G401.6 (cell line): ENCODE results near the gene SLC7A8.

Experiments used
- FAIRE-seq: peaks from 2 replicates; lab custom pipeline; 2012; peaks lifted over from hg19 to GRCh38; lab: Jason Lieb, UNC

The SLC7A8 gene

DNA sequence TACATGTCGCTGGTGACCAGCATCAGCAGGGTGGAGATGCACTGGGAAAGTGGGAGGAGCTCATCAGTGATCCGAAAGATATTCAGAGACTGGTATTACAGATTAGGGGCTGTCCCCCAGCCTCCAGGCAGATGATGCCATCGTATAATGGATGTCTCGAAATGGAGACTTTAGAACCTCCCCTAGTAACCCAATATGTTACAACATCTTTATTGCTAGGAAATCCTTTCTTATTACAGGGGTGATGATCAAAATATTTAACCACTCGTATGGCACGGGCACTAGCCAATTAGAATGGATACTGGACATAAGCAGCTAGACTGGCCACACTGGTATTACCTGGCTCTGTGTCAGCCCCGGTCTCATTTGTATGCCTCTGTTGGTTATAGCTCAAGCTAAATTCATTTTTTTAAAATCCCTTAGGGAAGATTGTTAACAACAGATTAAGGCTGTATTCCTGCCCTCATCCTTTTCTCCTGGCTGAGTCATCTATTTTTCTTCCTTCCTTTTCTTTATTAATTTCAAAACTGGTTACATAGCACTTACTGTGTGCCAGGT, 53.6 kb downstream of the SLC7A8 start:
- no peak for FAIRE-seq

- no peak for FAIRE-seq
Measured at GRCh38 chr14:23128969-23129758, 54.3 kb downstream of the SLC7A8 start.

- FAIRE-seq = no peak
Measured at GRCh38 chr14:23127861-23128260, 55.6 kb downstream of the SLC7A8 start.

DNA sequence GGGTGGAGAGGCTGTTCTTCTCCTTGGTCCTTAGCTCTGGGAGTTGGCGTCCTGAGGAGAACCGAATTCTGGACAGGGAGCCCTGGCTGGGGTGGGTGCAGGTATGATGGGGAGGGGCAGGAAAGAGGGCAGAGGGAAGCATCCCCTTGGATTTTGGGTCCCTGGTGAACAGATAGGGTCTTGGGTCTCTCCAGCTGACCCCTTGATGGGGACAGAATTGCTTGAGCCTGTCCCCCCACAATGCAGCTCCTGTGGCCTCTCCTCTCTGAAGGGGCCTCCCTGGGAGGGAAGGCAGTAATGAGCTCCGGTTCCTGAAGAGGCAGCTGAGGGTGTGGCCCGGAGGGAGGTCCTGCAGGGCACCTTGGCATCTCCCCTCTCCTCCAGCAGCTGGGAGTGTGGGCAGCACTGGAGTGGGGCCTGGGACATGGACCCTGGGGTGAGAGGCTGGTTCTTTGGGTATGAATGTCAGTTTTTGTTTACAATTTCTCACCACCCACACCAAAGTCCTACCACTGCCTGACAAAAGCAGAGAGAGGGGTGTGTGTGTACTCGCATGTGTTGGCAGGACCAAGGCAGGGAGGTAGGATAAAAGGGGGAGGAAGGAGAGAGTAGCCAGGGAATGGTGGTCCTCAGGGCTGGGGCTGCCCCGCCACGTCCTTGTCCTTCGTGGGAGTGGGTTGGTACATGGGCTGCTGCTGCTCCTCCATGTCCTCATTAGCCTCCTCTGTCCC, 56.7 kb downstream of the SLC7A8 start:
- no peak for FAIRE-seq

DNA sequence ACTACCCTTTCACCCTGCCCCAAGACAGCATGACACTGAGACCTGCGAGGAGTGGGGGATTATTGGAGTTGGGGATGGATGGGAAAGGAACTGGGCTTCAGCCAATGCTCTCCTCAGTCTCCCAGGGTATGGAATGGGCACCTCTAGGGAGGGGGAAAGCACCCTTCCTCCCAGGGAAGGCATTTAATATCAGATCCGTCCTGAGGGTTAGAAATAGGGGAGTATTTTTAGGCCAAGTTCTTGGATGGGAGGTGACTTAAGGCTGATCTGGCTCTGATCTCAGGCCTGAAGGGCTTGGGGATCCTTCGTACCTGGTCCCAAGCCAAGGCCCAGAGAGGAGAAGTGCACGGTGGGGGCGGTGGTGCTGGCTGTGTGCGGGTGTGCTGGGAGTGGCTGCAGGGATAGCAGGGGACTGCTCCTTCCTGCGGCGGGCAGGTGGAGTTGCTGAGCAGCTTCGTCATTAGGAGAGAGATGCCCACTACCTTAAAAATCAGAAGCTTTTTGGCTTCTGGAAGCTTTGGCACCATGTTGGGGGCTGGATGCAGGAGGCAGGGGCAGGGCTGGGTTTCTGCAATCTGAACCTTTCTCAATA, 57.4 kb downstream of the SLC7A8 start:
- no peak for FAIRE-seq

- no peak for FAIRE-seq
Measured at GRCh38 chr14:23125011-23125410, 58.4 kb downstream of the SLC7A8 start.

GRCh38 chr14:23124337-23124954, 59.0 kb downstream of the SLC7A8 start:
- no peak for FAIRE-seq

- no peak for FAIRE-seq
Measured at GRCh38 chr14:23123419-23123818, 60.0 kb downstream of the SLC7A8 start.

DNA sequence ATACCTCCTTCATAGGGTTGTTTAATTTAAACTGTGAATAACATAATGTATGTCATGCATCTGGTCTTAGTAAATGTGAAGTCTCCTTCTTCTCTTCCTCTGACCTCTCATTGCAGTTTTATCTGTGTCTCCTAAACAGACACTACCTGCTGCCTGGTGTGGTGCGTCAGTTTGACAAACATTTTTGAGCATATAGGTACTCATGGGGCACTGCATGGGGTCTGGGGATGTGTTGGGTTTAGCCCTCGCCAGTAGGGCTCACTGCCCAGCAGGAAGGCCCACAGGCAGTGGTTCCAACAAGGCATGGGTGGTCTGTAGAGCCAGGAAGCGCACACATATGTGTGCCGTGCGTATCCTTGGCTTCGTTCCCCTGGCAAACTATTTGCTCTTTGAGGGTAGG, 61.4 kb downstream of the SLC7A8 start:
- FAIRE-seq = no peak

DNA sequence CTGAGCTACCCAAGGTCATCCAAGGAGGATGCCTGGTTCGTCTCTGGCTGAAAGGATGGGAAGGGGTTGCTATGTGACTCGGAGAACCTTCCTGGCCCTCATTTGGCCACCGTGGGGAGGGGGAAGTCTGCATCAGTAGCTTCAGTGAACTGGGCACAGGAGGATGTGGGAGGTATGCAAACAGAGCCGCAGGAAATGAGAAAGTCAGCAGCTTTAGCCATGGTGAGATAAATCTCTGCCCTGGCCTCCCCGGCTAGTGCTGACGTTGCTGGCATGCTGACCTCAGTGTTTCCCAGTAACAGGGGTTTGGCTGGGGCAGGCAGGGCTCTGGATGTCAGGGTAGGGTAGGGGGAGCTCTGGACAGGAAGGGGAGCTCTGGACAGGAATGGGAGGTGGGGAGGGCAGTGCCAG, 62.1 kb downstream of the SLC7A8 start:
- FAIRE-seq = no peak

DNA sequence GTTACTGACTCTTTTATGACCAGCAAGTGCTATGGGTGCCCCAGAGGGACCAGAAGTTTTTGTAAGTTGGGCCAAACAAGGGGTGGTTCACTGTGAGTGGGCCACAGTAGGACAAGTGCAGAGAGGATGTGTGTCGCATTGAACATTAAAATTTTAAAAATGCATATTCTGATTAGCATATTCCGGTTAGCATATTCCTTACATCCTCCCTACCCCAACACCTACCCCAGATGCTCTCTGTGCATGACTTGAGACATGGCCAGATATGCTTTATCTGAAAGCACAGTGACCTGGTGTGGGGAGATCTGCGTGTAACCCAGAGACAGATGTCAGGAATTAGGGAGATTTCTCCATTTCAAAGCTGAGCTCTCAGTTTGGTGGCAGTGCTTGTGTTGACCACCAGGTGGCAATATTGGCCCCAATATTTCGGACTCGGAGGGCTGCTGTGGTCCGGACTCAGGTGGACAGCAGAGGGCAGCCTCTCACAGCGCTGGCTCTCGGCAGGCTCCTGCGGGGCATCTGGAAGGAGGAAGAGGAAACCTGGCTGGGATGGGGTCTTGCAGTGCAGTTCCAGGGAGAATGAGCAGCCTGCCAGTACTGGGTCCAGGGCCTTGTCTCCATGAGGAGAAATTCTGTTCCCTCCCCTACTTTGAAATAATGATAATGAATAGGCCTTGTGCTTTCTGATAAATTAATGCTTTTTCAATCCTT, 62.8 kb downstream of the SLC7A8 start:
- peak; percentile 74 for FAIRE-seq

DNA sequence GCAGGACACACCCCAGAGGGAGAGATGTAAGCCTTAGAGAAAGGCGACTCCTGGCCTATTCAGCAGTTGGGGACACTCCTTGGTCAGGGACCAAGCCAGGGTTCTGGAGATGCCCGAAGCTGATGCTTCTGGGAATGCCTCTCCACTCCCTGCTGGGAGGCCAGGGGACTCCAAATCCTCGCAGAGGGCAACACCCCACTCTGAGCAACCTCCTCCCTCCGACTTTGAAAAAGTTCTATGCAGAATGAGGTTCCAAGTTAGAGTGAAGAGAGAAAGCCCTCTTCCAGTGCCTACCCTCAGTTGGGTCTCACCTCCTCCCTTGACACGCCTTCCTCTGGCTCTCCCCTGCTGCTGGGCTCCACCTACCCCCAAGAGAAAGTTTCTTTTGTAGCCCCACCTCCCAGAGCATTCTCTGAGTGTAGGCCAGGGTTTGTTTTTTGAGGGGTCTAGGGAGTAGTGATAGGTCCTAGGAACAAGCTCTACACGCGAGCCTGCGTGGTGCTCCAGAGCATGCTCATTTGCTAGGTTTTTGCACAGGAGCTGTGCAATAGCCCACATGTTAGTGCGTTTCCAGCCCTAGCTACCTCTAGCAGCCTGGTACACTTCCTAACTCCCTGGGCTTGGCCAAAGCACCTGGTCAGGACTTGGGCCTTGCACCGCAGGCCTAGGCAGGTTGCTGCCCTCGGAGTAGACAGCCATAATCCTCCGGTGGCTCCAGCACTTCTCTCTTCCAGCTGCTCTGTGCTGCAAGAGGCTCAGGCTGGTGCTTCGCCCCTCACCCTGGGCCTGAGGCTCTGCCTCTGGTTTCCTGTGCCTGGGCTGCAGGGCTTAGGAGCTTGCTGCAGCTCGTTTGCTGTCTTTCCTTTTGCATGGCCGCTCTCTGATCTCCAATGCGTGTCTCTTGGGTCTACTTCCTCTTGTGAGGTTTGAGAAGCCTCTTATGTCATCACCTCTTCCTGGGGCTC, 63.8 kb downstream of the SLC7A8 start:
- no peak for FAIRE-seq

- no peak for FAIRE-seq
Measured at GRCh38 chr14:23118506-23119362, 64.7 kb downstream of the SLC7A8 start, which contains the start of gene CEBPE. TSS of gene CEBPE (minus strand) at chr14:23119255. CDS start at chr14:23119091, 164 bp downstream.

DNA sequence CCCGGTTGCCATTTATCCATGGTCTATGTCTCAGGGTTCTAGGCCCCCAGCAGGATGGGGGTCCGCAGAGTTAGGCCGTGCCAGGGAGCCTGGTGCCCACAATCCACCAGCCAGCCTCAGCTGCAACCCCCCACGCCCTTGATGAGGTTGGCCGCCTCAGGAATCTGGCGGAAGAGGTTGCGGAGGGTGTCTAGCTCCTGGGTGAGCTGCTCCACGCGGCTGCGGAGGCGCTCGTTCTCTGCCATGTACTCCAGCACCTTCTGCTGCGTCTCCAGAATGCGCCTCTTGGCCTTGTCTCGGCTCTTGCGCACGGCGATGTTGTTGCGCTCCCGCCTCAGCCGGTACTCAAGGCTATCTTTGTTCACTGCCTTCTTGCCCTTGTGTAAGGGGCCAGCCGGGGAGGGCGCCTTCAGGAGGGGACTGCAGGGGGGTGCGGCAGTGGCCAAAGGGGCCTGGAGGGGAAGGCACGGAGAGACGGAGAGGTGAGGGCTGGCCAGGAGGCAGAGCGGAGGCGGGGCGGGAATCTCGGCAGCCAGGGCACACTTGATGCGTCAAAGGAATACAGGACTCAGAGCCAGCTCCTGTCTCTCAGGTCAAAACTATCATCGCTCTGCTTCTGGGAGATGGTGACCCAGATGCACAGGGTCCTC, 66.0 kb downstream of the SLC7A8 start:
- FAIRE-seq = no peak

DNA sequence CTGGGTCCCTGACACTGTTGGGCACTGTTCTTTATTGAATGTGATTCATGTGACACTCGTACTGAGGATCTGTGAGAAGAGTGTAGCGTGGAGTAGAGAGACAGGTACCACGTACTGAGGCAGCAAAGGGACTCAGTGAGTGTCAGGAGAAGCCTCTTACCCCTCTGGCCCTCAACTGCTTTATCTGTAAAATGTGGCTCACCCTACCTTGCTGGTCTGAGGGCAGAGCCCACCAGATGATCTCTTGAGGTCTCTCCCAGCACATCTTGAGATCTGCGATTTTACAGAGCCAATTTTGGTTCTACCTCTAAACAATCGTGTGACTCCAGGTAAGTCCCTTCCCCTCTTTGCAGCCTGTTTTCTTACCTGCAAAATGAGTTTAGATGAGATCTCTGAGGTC, 67.5 kb downstream of the SLC7A8 start:
- FAIRE-seq = no peak

DNA sequence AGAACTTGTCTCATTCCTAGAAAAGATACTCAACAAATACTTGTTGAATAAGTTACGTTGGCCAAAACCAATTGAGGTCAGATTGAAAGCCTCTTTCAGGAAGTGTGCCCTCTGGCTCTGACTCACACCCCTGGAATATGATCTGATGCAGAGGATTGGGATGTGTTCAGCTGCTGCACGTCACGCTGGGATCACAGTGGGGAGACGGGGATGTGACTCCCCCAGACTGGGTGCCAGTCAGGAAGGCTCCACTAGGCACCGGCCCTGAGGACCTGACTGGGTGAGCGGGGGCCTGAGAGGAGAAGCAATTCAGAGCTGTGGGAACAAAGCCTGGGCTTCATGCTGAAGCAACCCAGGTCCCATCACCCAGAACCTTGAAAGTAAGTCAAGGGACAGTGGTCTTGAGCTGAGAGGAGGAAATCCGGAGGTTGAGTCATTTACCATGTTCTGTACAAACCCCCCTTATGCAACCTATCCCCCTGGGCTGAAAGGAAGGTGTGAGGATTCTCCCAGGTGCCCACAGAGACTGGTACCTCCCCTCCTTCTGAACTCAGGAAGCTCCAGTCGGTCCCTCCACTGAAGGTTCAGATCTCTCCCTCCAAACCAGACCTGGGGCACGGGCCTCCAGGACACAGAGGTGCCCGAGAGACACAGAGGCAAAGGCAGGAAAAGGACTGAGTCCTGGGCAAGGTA, 68.3 kb downstream of the SLC7A8 start:
- no peak for FAIRE-seq

GRCh38 chr14:23114669-23115038, 68.8 kb downstream of the SLC7A8 start:
- FAIRE-seq = no peak

DNA sequence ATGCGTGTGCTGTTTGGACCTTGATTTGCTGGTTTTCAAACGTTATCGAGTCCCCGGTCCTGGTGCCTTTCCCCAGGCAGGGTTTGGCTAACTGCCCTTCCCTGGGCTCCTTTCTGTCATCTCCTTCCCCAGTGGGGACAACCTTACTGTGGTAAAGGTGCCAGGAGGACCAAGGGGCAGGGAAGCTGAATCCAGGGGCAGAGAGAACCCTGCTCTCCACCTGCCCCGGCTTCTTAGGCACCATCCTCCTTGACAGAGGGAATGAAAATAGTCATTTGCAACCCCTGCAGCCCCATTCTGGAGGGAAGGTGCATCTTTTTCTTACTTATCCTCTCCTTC, 69.4 kb downstream of the SLC7A8 start:
- no peak for FAIRE-seq
